HUES64 (cell line): ENCODE results near the gene SH3BP2.

Source experiments
- H3K27ac ChIP-seq: 2 replicates; pipeline ENCODE4 v1.7.0; 2013; ENCODE audit warnings: low read depth, low read length, inconsistent platforms
- H3K27me3 ChIP-seq: 2 replicates; pipeline ENCODE4 v1.6.1; 2013; ENCODE audit warnings: mild to moderate bottlenecking, low read length; ENCODE audit not compliant: insufficient read depth
- H3K36me3 ChIP-seq: 2 replicates; pipeline ENCODE4 v1.6.1; 2013; ENCODE audit warnings: mild to moderate bottlenecking, low read length; ENCODE audit not compliant: insufficient read depth
- H3K4me1 ChIP-seq: 2 replicates; pipeline ENCODE4 v1.6.1; 2013; ENCODE audit warnings: mild to moderate bottlenecking, low read length, moderate library complexity; ENCODE audit not compliant: insufficient read depth
- H3K4me3 ChIP-seq: 2 replicates; pipeline ENCODE4 v1.5.1; 2013; ENCODE audit warnings: mild to moderate bottlenecking, low read length, moderate library complexity
- H3K9ac ChIP-seq: 2 replicates; pipeline ENCODE4 v1.6.1; 2013; ENCODE audit warnings: mild to moderate bottlenecking, low read depth, low read length
- H3K9me3 ChIP-seq: 2 replicates; pipeline ENCODE4 v1.6.1; 2013; ENCODE audit warnings: low read depth, low read length; ENCODE audit not compliant: insufficient read depth
- WGBS: fragments of 150-250, 120-280 bp; methylation state at CpG from one replicate; pipeline ENCODE4 v1.1.7; 2013; ENCODE audit warnings: missing lambda C conversion rate; 5-methylcytosine and 5-hydroxymethylcytosine counted together

Gene SH3BP2

GRCh38 chr4:2787230-2788100, 5.4 kb upstream of the SH3BP2 start:
- Histone ChIP-seq H3K4me1 (0 out of 2 replicates have a peak, but pooled peaks cover 6% of the 10 kb centered on the region), H3K27me3 (peaks cover 10% of the 10 kb centered on the region), H3K9ac (no peak overlapping the region), H3K27ac (no peak overlapping the region), H3K9me3 (no peaks in the 10 kb centered on the region), H3K4me3 (no peak overlapping the region), H3K36me3 (no peaks in the 10 kb centered on the region)
- WGBS: 82% methylated on average over 16 of the region's 18 CpGs

- Histone ChIP-seq H3K9ac (no peak overlapping the region), H3K4me3 (no peak overlapping the region), H3K9me3 (no peaks in the 10 kb centered on the region), H3K36me3 (no peaks in the 10 kb centered on the region), H3K4me1 (0 out of 2 replicates have a peak, but pooled peaks cover 6% of the 10 kb centered on the region), H3K27ac (no peak overlapping the region), H3K27me3 (peaks cover 14% of the 10 kb centered on the region)
- 91% methylated on average over 7 of the region's 7 CpGs for WGBS
Measured at GRCh38 chr4:2788101-2788500, 4.8 kb upstream of the SH3BP2 start.

GRCh38 chr4:2788532-2789103, 4.3 kb upstream of the SH3BP2 start:
- 89% methylated on average over 4 of the region's 4 CpGs for WGBS
- Histone ChIP-seq H3K9me3 (no peaks in the 10 kb centered on the region), H3K4me3 (no peak overlapping the region), H3K27me3 (peaks cover 19% of the 10 kb centered on the region), H3K27ac (no peak overlapping the region), H3K9ac (no peak overlapping the region), H3K36me3 (no peaks in the 10 kb centered on the region), H3K4me1 (0 out of 2 replicates have a peak, but pooled peaks cover 6% of the 10 kb centered on the region)

GRCh38 chr4:2789351-2789750, 3.5 kb upstream of the SH3BP2 start:
- Histone ChIP-seq H3K36me3 (no peaks in the 10 kb centered on the region), H3K9ac (no peak overlapping the region), H3K9me3 (no peaks in the 10 kb centered on the region), H3K4me1 (0 out of 2 replicates have a peak, but pooled peaks cover 6% of the 10 kb centered on the region), H3K4me3 (no peak overlapping the region), H3K27me3 (peaks cover 25% of the 10 kb centered on the region), H3K27ac (no peak overlapping the region)
- WGBS: 97% methylated on average over 5 of the region's 5 CpGs

GRCh38 chr4:2789793-2790582, 2.9 kb upstream of the SH3BP2 start:
- 84% methylated on average over 24 of the region's 24 CpGs for WGBS
- no peak overlapping the region for H3K27ac ChIP-seq
- no peak overlapping the region for H3K4me3 ChIP-seq
- no peaks in the 10 kb centered on the region for H3K36me3 ChIP-seq
- 0 out of 2 replicates have a peak, but pooled peaks cover 6% of the 10 kb centered on the region for H3K4me1 ChIP-seq
- no peaks in the 10 kb centered on the region for H3K9me3 ChIP-seq
- no peak overlapping the region for H3K9ac ChIP-seq
- peaks cover 25% of the 10 kb centered on the region for H3K27me3 ChIP-seq

- Histone ChIP-seq H3K27ac (no peak overlapping the region), H3K4me3 (no peak overlapping the region), H3K36me3 (no peaks in the 10 kb centered on the region), H3K27me3 (peaks cover 25% of the 10 kb centered on the region), H3K4me1 (0 out of 2 replicates have a peak, but pooled peaks cover 6% of the 10 kb centered on the region), H3K9me3 (no peaks in the 10 kb centered on the region), H3K9ac (no peak overlapping the region)
- 76% methylated on average over 19 of the region's 19 CpGs for WGBS
Measured at GRCh38 chr4:2790583-2791517, 2.0 kb upstream of the SH3BP2 start.

GRCh38 chr4:2791518-2792395, 1.1 kb upstream of the SH3BP2 start:
- Histone ChIP-seq H3K27me3 (peaks cover 25% of the 10 kb centered on the region), H3K27ac (no peak overlapping the region), H3K4me3 (no peak overlapping the region), H3K36me3 (no peaks in the 10 kb centered on the region), H3K4me1 (0 out of 2 replicates have a peak, but pooled peaks cover 6% of the 10 kb centered on the region), H3K9ac (no peak overlapping the region), H3K9me3 (no peaks in the 10 kb centered on the region)
- WGBS: 88% methylated on average over 9 of the region's 10 CpGs

GRCh38 chr4:2792396-2792710, 532 bp upstream of the SH3BP2 start:
- Histone ChIP-seq H3K4me1 (0 out of 2 replicates have a peak, but pooled peaks cover 6% of the 10 kb centered on the region), H3K27ac (no peak overlapping the region), H3K4me3 (no peak overlapping the region), H3K9ac (no peak overlapping the region), H3K9me3 (no peaks in the 10 kb centered on the region), H3K27me3 (peaks cover 25% of the 10 kb centered on the region), H3K36me3 (no peaks in the 10 kb centered on the region)
- 56% methylated on average over 8 of the region's 8 CpGs for WGBS

GRCh38 chr4:2793586-2794485, 951 bp downstream of the SH3BP2 start:
- 32% methylated on average over 34 of the region's 34 CpGs for WGBS
- Histone ChIP-seq H3K9me3 (no peaks in the 10 kb centered on the region), H3K4me1 (no peaks in the 10 kb centered on the region), H3K27ac (no peak overlapping the region), H3K27me3 (peaks cover 25% of the 10 kb centered on the region), H3K4me3 (peak overlapping the region; percentile 49), H3K36me3 (no peaks in the 10 kb centered on the region), H3K9ac (no peak overlapping the region; the same call in 1 of the 2 replicates)
